WTC11 (cell line): ENCODE data around the gene TRIM38. TPM values are rescaled to one million over a fixed set of nuclear protein-coding genes. Genes with fewer than 3 reads are reported as not detected.

Experiments
- ATAC-seq: fragments of 200-7000 bp; cut with Tn5 transposase; 2 replicates; pipeline ENCODE4 v1.10.0; 2021; ENCODE audit warnings: mild to moderate bottlenecking, moderate library complexity
- CTCF ChIA-PET: fragments of 300-600 bp; sonication (Branson Sonifier 250); formaldehyde crosslinking; loops from one replicate; lab custom pipeline; 2021; ENCODE audit warnings: antibody characterized with exemption; lab: Charles Lee
- POLR2A ChIA-PET: fragments of 350-600 bp; sonication (Branson Sonifier 250); formaldehyde crosslinking; loops from one replicate; lab custom pipeline; 2021; ENCODE audit warnings: antibody characterized with exemption; lab: Charles Lee
- DNase-seq: peaks from one replicate; pipeline ENCODE4 v3.0.0; 2021; ENCODE audit warnings: low spot score
- H3K27ac Mint-ChIP-seq: 2 replicates; pipeline ENCODE4 v1.8.0; 2021; ENCODE audit warnings: mixed read lengths
- H3K27me3 Mint-ChIP-seq: 2 replicates; pipeline ENCODE4 v1.8.0; 2021; ENCODE audit warnings: low read depth, mild to moderate bottlenecking, moderate library complexity, mixed read lengths
- H3K36me3 Mint-ChIP-seq: 2 replicates; pipeline ENCODE4 v1.8.0; 2021; ENCODE audit warnings: mixed read lengths
- H3K4me1 Mint-ChIP-seq: 2 replicates; pipeline ENCODE4 v1.8.0; 2022; ENCODE audit warnings: mixed read lengths
- H3K4me3 Mint-ChIP-seq: 2 replicates; pipeline ENCODE4 v1.8.0; 2021; ENCODE audit warnings: mild to moderate bottlenecking, moderate library complexity, mixed read lengths
- H3K9me3 Mint-ChIP-seq: 2 replicates; pipeline ENCODE4 v1.8.0; 2021; ENCODE audit warnings: mixed read lengths
- EMX1 ChIP-seq: fragments of 250-450 bp; sonication (Bioruptor Pico); IDR thresholded peaks from 2 replicates; pipeline ENCODE4 v1.8.0; 2021; ENCODE audit warnings: mild to moderate bottlenecking
- FOXP4 ChIP-seq: sonication (generic); formaldehyde crosslinking; IDR thresholded peaks from 2 replicates; pipeline ENCODE4 v1.8.0; 2022; ENCODE audit warnings: mild to moderate bottlenecking, missing genetic modification reagents
- GABPB1 ChIP-seq: sonication (generic); formaldehyde crosslinking; IDR thresholded peaks from 2 replicates; pipeline ENCODE4 v1.8.1; 2023; ENCODE audit warnings: mild to moderate bottlenecking, missing genetic modification reagents
- HMGA2 ChIP-seq: fragments of 250-450 bp; sonication (Bioruptor Pico); IDR thresholded peaks from 2 replicates; pipeline ENCODE4 v1.4.0; 2021; ENCODE audit warnings: mild to moderate bottlenecking, moderate library complexity
- KAT7 ChIP-seq: sonication (generic); formaldehyde crosslinking; IDR thresholded peaks from 2 replicates; pipeline ENCODE4 v1.8.1; 2023; ENCODE audit warnings: missing genetic modification reagents, mild to moderate bottlenecking, borderline replicate concordance
- OVOL2 ChIP-seq: fragments of 250-450 bp; sonication (Bioruptor Pico); IDR thresholded peaks from 2 replicates; pipeline ENCODE4 v1.9.0; 2021; ENCODE audit warnings: mild to moderate bottlenecking, borderline replicate concordance
- TEAD1 ChIP-seq: sonication (generic); formaldehyde crosslinking; IDR thresholded peaks from 2 replicates; pipeline ENCODE4 v1.8.0; 2022; ENCODE audit warnings: mild to moderate bottlenecking, missing genetic modification reagents
- ZNF121 ChIP-seq: sonication (generic); formaldehyde crosslinking; IDR thresholded peaks from 2 replicates; pipeline ENCODE4 v1.8.0; 2023; ENCODE audit warnings: missing genetic modification reagents
- ZNF416 ChIP-seq: fragments of 250-450 bp; sonication (Bioruptor Pico); IDR thresholded peaks from 2 replicates; pipeline ENCODE4 v1.9.0; 2021; ENCODE audit warnings: mild to moderate bottlenecking, inconsistent platforms
- total RNA-seq: library from RNA; stranded (reverse); gene quantifications from 3 replicates; pipeline ENCODE4 v1.2.3, GENCODE V29; 2021
- TF ChIP-seq, protein P1 (sequence below): sonication (generic); formaldehyde crosslinking; IDR thresholded peaks from 2 replicates; pipeline ENCODE4 v1.8.0; 2022; ENCODE audit warnings: mild to moderate bottlenecking, missing genetic modification reagents
- TF ChIP-seq, protein P2 (sequence below): sonication (generic); formaldehyde crosslinking; IDR thresholded peaks from 2 replicates; pipeline ENCODE4 v1.8.0; 2023; ENCODE audit warnings: mild to moderate bottlenecking, missing genetic modification reagents
- TF ChIP-seq, protein P3 (sequence below): sonication (generic); formaldehyde crosslinking; IDR thresholded peaks from 2 replicates; pipeline ENCODE4 v1.8.1; 2022; ENCODE audit warnings: mild to moderate bottlenecking, moderate library complexity, missing genetic modification reagents

TRIM38 gene
- total RNA-seq, 1 experiment from 2014 or later = 1.6 TPM

DNA sequence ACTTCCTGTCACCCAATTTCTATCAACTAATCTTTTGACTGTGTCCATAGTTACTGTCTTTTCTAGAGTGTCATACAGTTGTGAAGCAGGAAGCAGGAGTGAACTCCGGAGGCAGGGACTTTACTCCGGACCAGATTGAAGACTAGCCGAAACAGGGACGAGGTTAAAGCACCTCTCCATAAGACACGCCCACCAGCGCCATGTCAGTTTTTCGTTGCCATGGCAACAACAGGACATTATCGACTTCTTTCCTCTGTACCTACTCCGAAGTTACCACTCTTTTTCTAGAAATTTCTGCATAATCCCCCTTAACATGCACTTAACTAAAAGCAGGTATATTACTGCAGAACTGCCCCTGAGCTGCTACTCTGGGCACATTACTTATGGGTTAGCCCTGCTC, 25.2 kb downstream of the TRIM38 start (continued):
- TF ChIP-seq FOXP4 (CRISPR knock-in tag) (no peak), TEAD1 (CRISPR knock-in tag) (no peak), EMX1 (CRISPR knock-in tag) (no peak), OVOL2 (CRISPR knock-in tag) (no peak), GABPB1 (CRISPR knock-in tag) (no peak)
- TF ChIP-seq, protein P1, sequence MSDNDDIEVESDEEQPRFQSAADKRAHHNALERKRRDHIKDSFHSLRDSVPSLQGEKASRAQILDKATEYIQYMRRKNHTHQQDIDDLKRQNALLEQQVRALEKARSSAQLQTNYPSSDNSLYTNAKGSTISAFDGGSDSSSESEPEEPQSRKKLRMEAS (CRISPR knock-in tag) = no peak

GRCh38 chr6:25990172-25990873, 27.7 kb downstream of the TRIM38 start:
- no peaks in the 10 kb centered on the region for H3K36me3 Mint-ChIP-seq
- H3K4me1 Mint-ChIP-seq = peaks cover 26% of the 10 kb centered on the region
- ATAC-seq (no peak), DNase-seq (no peak)
- H3K27me3 Mint-ChIP-seq = no peaks in the 10 kb centered on the region
- H3K9me3 Mint-ChIP-seq = no peaks in the 10 kb centered on the region
- no peak overlapping the region for H3K4me3 Mint-ChIP-seq
- ChIA-PET CTCF (interaction anchor here (3.5 kb wide), 1 partner anchor 31 kb away, joined by 19 read pairs; a partner anchor contains a TSS), POLR2A (interaction anchor here (2.2 kb wide), 1 partner anchor 32 kb away, joined by 6 read pairs; a partner anchor contains a TSS)
- H3K27ac Mint-ChIP-seq = no peak overlapping the region
- TF ChIP-seq KAT7 (CRISPR knock-in tag) (no peak), ZNF121 (peak; percentile 53; the same call in 1 of the 2 replicates), HMGA2 (CRISPR knock-in tag) (peak; percentile 99)

DNA sequence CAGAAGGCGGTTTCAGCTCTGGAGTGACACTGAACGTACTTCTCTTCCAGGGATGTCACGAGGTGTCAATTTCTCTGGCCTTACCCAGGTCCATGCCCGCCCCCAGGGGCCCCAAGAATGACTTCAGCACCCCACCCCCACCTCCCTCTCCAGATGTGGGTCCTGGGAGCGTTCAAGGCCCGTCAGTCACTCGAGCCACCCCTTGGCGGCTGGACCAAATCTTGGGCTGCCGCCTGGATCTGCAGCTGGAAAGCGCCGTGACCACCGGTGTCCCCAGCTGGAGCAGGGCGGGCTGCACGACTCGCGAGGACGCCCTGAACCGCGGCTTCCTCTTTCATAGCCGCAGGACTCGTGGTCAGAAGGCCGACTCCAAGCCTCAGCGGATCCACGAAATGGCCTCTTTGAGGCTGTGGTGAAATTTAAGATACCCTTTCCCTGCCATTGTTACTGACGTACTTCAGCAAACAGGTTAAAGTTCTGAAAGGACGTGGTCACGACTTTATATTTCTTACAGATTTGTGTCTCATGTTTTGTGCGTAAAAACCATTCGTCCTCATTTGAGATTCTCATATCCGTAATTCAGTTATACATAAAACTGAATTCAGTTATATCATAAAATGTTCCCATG, 29.3 kb downstream of the TRIM38 start:
- TF ChIP-seq ZNF416 (CRISPR knock-in tag) = no peak
- TF ChIP-seq, protein P2, sequence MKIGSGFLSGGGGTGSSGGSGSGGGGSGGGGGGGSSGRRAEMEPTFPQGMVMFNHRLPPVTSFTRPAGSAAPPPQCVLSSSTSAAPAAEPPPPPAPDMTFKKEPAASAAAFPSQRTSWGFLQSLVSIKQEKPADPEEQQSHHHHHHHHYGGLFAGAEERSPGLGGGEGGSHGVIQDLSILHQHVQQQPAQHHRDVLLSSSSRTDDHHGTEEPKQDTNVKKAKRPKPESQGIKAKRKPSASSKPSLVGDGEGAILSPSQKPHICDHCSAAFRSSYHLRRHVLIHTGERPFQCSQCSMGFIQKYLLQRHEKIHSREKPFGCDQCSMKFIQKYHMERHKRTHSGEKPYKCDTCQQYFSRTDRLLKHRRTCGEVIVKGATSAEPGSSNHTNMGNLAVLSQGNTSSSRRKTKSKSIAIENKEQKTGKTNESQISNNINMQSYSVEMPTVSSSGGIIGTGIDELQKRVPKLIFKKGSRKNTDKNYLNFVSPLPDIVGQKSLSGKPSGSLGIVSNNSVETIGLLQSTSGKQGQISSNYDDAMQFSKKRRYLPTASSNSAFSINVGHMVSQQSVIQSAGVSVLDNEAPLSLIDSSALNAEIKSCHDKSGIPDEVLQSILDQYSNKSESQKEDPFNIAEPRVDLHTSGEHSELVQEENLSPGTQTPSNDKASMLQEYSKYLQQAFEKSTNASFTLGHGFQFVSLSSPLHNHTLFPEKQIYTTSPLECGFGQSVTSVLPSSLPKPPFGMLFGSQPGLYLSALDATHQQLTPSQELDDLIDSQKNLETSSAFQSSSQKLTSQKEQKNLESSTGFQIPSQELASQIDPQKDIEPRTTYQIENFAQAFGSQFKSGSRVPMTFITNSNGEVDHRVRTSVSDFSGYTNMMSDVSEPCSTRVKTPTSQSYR (CRISPR knock-in tag) = 0 out of 2 replicates have a peak, but pooled peaks have one; percentile 29
- TF ChIP-seq, protein P3, sequence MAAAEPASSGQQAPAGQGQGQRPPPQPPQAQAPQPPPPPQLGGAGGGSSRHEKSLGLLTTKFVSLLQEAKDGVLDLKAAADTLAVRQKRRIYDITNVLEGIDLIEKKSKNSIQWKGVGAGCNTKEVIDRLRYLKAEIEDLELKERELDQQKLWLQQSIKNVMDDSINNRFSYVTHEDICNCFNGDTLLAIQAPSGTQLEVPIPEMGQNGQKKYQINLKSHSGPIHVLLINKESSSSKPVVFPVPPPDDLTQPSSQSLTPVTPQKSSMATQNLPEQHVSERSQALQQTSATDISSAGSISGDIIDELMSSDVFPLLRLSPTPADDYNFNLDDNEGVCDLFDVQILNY (CRISPR knock-in tag) = peak; percentile 1; the same call in 1 of the 2 replicates
- TF ChIP-seq, protein P1 (CRISPR knock-in tag) = peak; percentile 33; the same call in 1 of the 2 replicates
- TF ChIP-seq, all 79 proteins: peak for 3
- H3K36me3 Mint-ChIP-seq = no peaks in the 10 kb centered on the region
- peak overlapping the region; percentile 89 for H3K27ac Mint-ChIP-seq
- ChIA-PET POLR2A (interaction anchor here (1.6 to 2.2 kb wide), 4 partner anchors 24 to 35 kb away, joined by 6 to 15 read pairs (median 8); a partner anchor contains a TSS), CTCF (interaction anchor here (0.6 to 3.5 kb wide), 34 partner anchors 10 to 1254 kb away, joined by 3 to 24 read pairs (median 4); partner anchors contain the start of gene CARMIL1)
- H3K9me3 Mint-ChIP-seq = no peaks in the 10 kb centered on the region
- H3K4me3 Mint-ChIP-seq = peak overlapping the region; percentile 96
- no peaks in the 10 kb centered on the region for H3K27me3 Mint-ChIP-seq
- ATAC-seq (peak; percentile 13), DNase-seq (peak; percentile 48)
- H3K4me1 Mint-ChIP-seq = peaks cover 33% of the 10 kb centered on the region
